SK-N-MC (cell line): Measurements from ENCODE around the gene KCNK1.

Experiments used
- EZH2 ChIP-seq: fragments of 200-600 bp; sonication (generic); IDR thresholded peaks from one replicate; pipeline ENCODE4 v1.6.1; 2017; ENCODE audit warnings: antibody characterized with exemption
- FOXP2 ChIP-seq: optimal IDR thresholded peaks from 2 replicates; pipeline ENCODE3; 2011; ENCODE audit warnings: mild to moderate bottlenecking, moderate library complexity; ENCODE audit not compliant: insufficient read depth; ENCODE audit errors: extremely low read length, control extremely low read depth
- POLR2AphosphoS5 ChIP-seq: IDR thresholded peaks from 2 replicates; pipeline ENCODE4 v1.6.1; 2012; ENCODE audit warnings: mild to moderate bottlenecking, low read depth, low read length, borderline replicate concordance

- TF ChIP-seq EZH2 (no peak), POLR2AphosphoS5 (no peak), FOXP2 (no peak)
Observed at GRCh38 chr1:233627823-233628222, 13.9 kb downstream of the KCNK1 start.
